Hippocampal formation (tissue), 2 donors: ENCODE measurements around the gene SDC3.

Source experiments
- DNase-seq, 2 donors: peaks; one replicate each; lab custom pipeline; 2025; lab: John Stamatoyannopoulos, UW

SDC3 gene

GRCh38 chr1:30904191-30904961 lies 4.2 kb downstream of the SDC3 start:
- DNase-seq, result no peak

GRCh38 chr1:30903343-30904034 lies 5.1 kb downstream of the SDC3 start:
- DNase-seq, result no peak

- DNase-seq, result no peak
These were observed 5.8 kb downstream of the SDC3 start for GRCh38 chr1:30902593-30903290.

GRCh38 chr1:30901798-30902581 lies 6.6 kb downstream of the SDC3 start:
- no peak for DNase-seq

- no peak for DNase-seq
These were observed 7.5 kb downstream of the SDC3 start for GRCh38 chr1:30900931-30901560.

GRCh38 chr1:30900486-30900885 lies 8.1 kb downstream of the SDC3 start:
- no peak for DNase-seq

- no peak for DNase-seq
These were observed 8.8 kb downstream of the SDC3 start for GRCh38 chr1:30899577-30900389.

- no peak for DNase-seq
These were observed 10.3 kb downstream of the SDC3 start for GRCh38 chr1:30898031-30898815.

GRCh38 chr1:30896905-30897304 lies 11.7 kb downstream of the SDC3 start:
- no peak for DNase-seq

GRCh38 chr1:30895944-30896660 lies 12.5 kb downstream of the SDC3 start:
- no peak for DNase-seq

GRCh38 chr1:30895382-30895943 lies 13.1 kb downstream of the SDC3 start:
- no peak for DNase-seq

GRCh38 chr1:30894508-30894973 lies 14.0 kb downstream of the SDC3 start:
- DNase-seq, result no peak

GRCh38 chr1:30893776-30894507 lies 14.6 kb downstream of the SDC3 start:
- DNase-seq, result no peak

- no peak for DNase-seq
These were observed 15.9 kb downstream of the SDC3 start for GRCh38 chr1:30892671-30893073.

GRCh38 chr1:30891227-30891552 lies 17.4 kb downstream of the SDC3 start:
- no peak for DNase-seq

- no peak for DNase-seq
These were observed 17.9 kb downstream of the SDC3 start for GRCh38 chr1:30890502-30891226.

GRCh38 chr1:30889511-30889910 lies 19.0 kb downstream of the SDC3 start:
- DNase-seq, result no peak

- no peak for DNase-seq
These were observed 19.6 kb downstream of the SDC3 start for GRCh38 chr1:30888975-30889374.
